K562 (cell line): ENCODE data around the gene IL36RN. TPM values are rescaled to one million over a fixed set of nuclear protein-coding genes. Genes with fewer than 3 reads are reported as not detected.

Experiments used
- ATF6 ChIP-seq: sonication (generic); formaldehyde crosslinking; IDR thresholded peaks from 2 replicates; pipeline ENCODE4 v1.4.0; 2020; ENCODE audit warnings: mild to moderate bottlenecking, missing genetic modification reagents
- BRCA1 ChIP-seq, 2 experiments: fragments of 450-650 bp in 1 of 2; sonication (generic) in 1 of 2; formaldehyde crosslinking in 1 of 2; IDR thresholded peaks; 2 replicates each; pipeline versions ENCODE4 v1.5.0 to v1.6.1; 2017 to 2020; ENCODE audit warnings: mild to moderate bottlenecking in 1 of 2, missing genetic modification reagents in 1 of 2
- BRD4 ChIP-seq: fragments of 200-600 bp; sonication (generic); IDR thresholded peaks from 2 replicates; pipeline ENCODE4 v1.6.1; 2017; ENCODE audit warnings: inconsistent platforms
- CBX8 ChIP-seq: fragments of 200-600 bp; sonication (generic); IDR thresholded peaks from 2 replicates; pipeline ENCODE4 v1.6.1; 2012; ENCODE audit warnings: borderline replicate concordance, mixed run types, low read depth, mild to moderate bottlenecking, moderate library complexity, mixed read lengths, low read length, control low read depth, inconsistent platforms; ENCODE audit not compliant: poor library complexity, severe bottlenecking; ENCODE audit errors: extremely low read depth
- CHD4 ChIP-seq: fragments of 200-600 bp; sonication (generic); IDR thresholded peaks from 3 replicates; pipeline ENCODE4 v1.6.1; 2012; ENCODE audit warnings: low read depth, mild to moderate bottlenecking, mixed read lengths, low read length, inconsistent platforms; ENCODE audit not compliant: insufficient read depth, insufficient replicate concordance, poor library complexity, severe bottlenecking
- MEF2A ChIP-seq: IDR thresholded peaks from 2 replicates; pipeline ENCODE4 v1.6.1; 2011; ENCODE audit warnings: low read depth, mild to moderate bottlenecking, low read length, moderate library complexity; ENCODE audit not compliant: control insufficient read depth
- MGA ChIP-seq: fragments of 450-650 bp; IDR thresholded peaks from 2 replicates; pipeline ENCODE4 v1.6.1; 2016; ENCODE audit warnings: mild to moderate bottlenecking, moderate library complexity
- NEUROD1 ChIP-seq: fragments of 150-350 bp; IDR thresholded peaks from 2 replicates; pipeline ENCODE4 v1.6.1; 2014; ENCODE audit warnings: borderline replicate concordance, low read length, low read depth; ENCODE audit not compliant: partially characterized antibody
- NFXL1 ChIP-seq: fragments of 450-650 bp; formaldehyde crosslinking; IDR thresholded peaks from 2 replicates; pipeline ENCODE4 v1.4.0; 2021; ENCODE audit warnings: mild to moderate bottlenecking
- SP1 ChIP-seq: sonication (generic); formaldehyde crosslinking; IDR thresholded peaks from 2 replicates; pipeline ENCODE4 v1.8.1; 2022; ENCODE audit warnings: mild to moderate bottlenecking, missing genetic modification reagents
- ZNF3 ChIP-seq: fragments of 250-450 bp; sonication (Bioruptor Pico); IDR thresholded peaks from 2 replicates; pipeline ENCODE4 v1.5.0; 2021; ENCODE audit warnings: mild to moderate bottlenecking, moderate library complexity
- ZNF395 ChIP-seq: fragments of 200-800 bp; sonication (Bioruptor generic); IDR thresholded peaks from 2 replicates; pipeline ENCODE4 v1.6.1; 2017; ENCODE audit warnings: missing genetic modification characterization, missing compliant biosample characterization
- polyA plus RNA-seq, 8 experiments: library from polyadenylated mRNA; depleted of rRNA in 4 of 8; stranded (reverse) in 5 of 8; unstranded in 3 of 8; fragments of >200 nt; fragmentation: Nextera tagmentation in 2 of 8; fragmentation: Illumina TruSeq in 1 of 8; extraction: Ambion mirVana in 2 of 8; extraction: Trizol in 1 of 8; gene quantifications; 2 replicates each; pipeline versions ENCODE4 v1.2.1 to v1.2.3, GENCODE V29; 2011 to 2014; ENCODE audit warnings: inconsistent platforms in 1 of 8, missing spikeins in 1 of 8
- total RNA-seq, 7 experiments: library from RNA; depleted of rRNA in 6 of 7; stranded (reverse); fragments of >200 nt in 6 of 7; fragmentation: Illumina TruSeq in 2 of 7; extraction: Trizol in 2 of 7; gene quantifications; 2 replicates each; pipeline versions ENCODE4 v1.2.1 to v1.2.3, GENCODE V29; 2011 to 2021; ENCODE audit warnings: low replicate concordance in 1 of 7

The IL36RN gene
- total and polyA plus RNA-seq, 9 of the 15 experiments (the other 6 are each of a cell fraction or from before 2014, with no cell fraction given) = not detected

GRCh38 chr2:113034016-113034415 lies 25.0 kb upstream of the IL36RN start (continued):
- TF ChIP-seq MGA = no peak
- TF ChIP-seq SP1 = no peak
- no peak for TF ChIP-seq CHD4
- no peak for TF ChIP-seq NEUROD1
- TF ChIP-seq MEF2A = no peak
- no peak for TF ChIP-seq CBX8
- no peak for TF ChIP-seq NFXL1 (CRISPR knock-in tag)
- TF ChIP-seq ZNF395 = no peak
- TF ChIP-seq BRCA1 (IDR thresholded peaks at IDR 0.05) = no peak
- TF ChIP-seq BRCA1 (CRISPR knock-in tag; IDR thresholded peaks at IDR 0.05) = no peak
- no peak for TF ChIP-seq ZNF3 (CRISPR knock-in tag)
- no peak for TF ChIP-seq ATF6
- TF ChIP-seq BRD4 = no peak
